Stimulated activated CD4-positive, alpha-beta T cell treated with anti-CD3 and anti-CD28 coated beads, TNF-alpha, amount 100 ng/mL, for 24 hours (primary cell): ENCODE measurements around the gene MCMBP.

Experiments used
- DNase-seq, 3 experiments: peaks; one replicate each; pipeline ENCODE4 v3.0.0-alpha.2; 2020; ENCODE audit warnings: low read depth in 3 of 3

The MCMBP gene

GRCh38 chr10:119783665-119784027, 89.0 kb downstream of the MCMBP start:
- no peak for DNase-seq

- no peak for DNase-seq
Measured at GRCh38 chr10:119782981-119783664, 89.5 kb downstream of the MCMBP start.

- no peak for DNase-seq
Measured at GRCh38 chr10:119781498-119781897, 91.1 kb downstream of the MCMBP start.

DNA sequence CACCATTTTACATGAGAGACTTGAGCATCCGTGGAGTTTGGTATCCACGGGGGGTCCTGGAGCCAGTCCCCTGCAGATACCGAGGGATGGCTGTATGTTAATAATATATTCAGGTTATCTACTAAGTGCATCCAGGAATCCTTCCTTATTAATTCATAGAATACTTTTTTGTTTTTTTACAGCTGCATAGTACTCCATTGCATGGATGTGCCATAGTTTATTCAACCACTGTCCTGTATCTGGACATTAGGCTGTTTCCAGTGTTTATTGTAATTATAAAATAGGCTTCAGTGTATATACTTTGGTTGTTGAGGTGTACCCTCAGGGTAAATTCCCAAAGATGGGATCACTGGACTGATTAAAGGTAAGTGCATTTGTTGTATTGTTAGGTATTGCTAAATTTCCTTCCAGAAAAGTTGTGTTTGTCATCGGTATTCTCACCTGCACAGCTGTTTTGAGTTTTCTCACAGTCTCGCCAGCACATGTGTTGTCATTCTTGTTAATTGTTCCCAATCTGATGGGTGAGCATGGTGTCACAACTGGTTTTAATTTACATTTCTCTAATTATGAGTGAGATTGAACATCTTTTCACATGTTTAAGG, 91.7 kb downstream of the MCMBP start:
- no peak for DNase-seq
